WTC11 (cell line): Measurements from ENCODE around the gene PTPRT. TPM values are rescaled to one million over a fixed set of nuclear protein-coding genes. Genes with fewer than 3 reads are reported as not detected.

Experiments used
- ATAC-seq: fragments of 200-7000 bp; cut with Tn5 transposase; 2 replicates; pipeline ENCODE4 v1.10.0; 2021; ENCODE audit warnings: mild to moderate bottlenecking, moderate library complexity
- CTCF ChIA-PET: fragments of 300-600 bp; sonication (Branson Sonifier 250); formaldehyde crosslinking; loops from one replicate; lab custom pipeline; 2021; ENCODE audit warnings: antibody characterized with exemption; lab: Charles Lee
- POLR2A ChIA-PET: fragments of 350-600 bp; sonication (Branson Sonifier 250); formaldehyde crosslinking; loops from one replicate; lab custom pipeline; 2021; ENCODE audit warnings: antibody characterized with exemption; lab: Charles Lee
- DNase-seq: peaks from one replicate; pipeline ENCODE4 v3.0.0; 2021; ENCODE audit warnings: low spot score
- H3K27ac Mint-ChIP-seq: 2 replicates; pipeline ENCODE4 v1.8.0; 2021; ENCODE audit warnings: mixed read lengths
- H3K27me3 Mint-ChIP-seq: 2 replicates; pipeline ENCODE4 v1.8.0; 2021; ENCODE audit warnings: low read depth, mild to moderate bottlenecking, moderate library complexity, mixed read lengths
- H3K36me3 Mint-ChIP-seq: 2 replicates; pipeline ENCODE4 v1.8.0; 2021; ENCODE audit warnings: mixed read lengths
- H3K4me1 Mint-ChIP-seq: 2 replicates; pipeline ENCODE4 v1.8.0; 2022; ENCODE audit warnings: mixed read lengths
- H3K4me3 Mint-ChIP-seq: 2 replicates; pipeline ENCODE4 v1.8.0; 2021; ENCODE audit warnings: mild to moderate bottlenecking, moderate library complexity, mixed read lengths
- H3K9me3 Mint-ChIP-seq: 2 replicates; pipeline ENCODE4 v1.8.0; 2021; ENCODE audit warnings: mixed read lengths
- ELF4 ChIP-seq: sonication (generic); formaldehyde crosslinking; IDR thresholded peaks from 2 replicates; pipeline ENCODE4 v1.8.1; 2022; ENCODE audit warnings: low read depth, mild to moderate bottlenecking, moderate library complexity, missing genetic modification reagents
- EMX1 ChIP-seq: fragments of 250-450 bp; sonication (Bioruptor Pico); IDR thresholded peaks from 2 replicates; pipeline ENCODE4 v1.8.0; 2021; ENCODE audit warnings: mild to moderate bottlenecking
- FOXP1 ChIP-seq: sonication (generic); formaldehyde crosslinking; IDR thresholded peaks from 2 replicates; pipeline ENCODE4 v1.8.0; 2022; ENCODE audit warnings: missing genetic modification reagents, mild to moderate bottlenecking, moderate library complexity, borderline replicate concordance
- GRHL2 ChIP-seq: fragments of 250-450 bp; sonication (Bioruptor Pico); IDR thresholded peaks from 2 replicates; pipeline ENCODE4 v1.8.0; 2022; ENCODE audit warnings: mild to moderate bottlenecking, moderate library complexity; ENCODE audit not compliant: insufficient replicate concordance, severe bottlenecking
- NR3C1 ChIP-seq: sonication (generic); formaldehyde crosslinking; conservative IDR thresholded peaks from 2 replicates; pipeline ENCODE4 v1.8.1; 2023; ENCODE audit warnings: low read depth, mild to moderate bottlenecking, missing genetic modification reagents
- RELA ChIP-seq: sonication (generic); formaldehyde crosslinking; IDR thresholded peaks from 2 replicates; pipeline ENCODE4 v1.8.1; 2022; ENCODE audit warnings: missing genetic modification reagents, mild to moderate bottlenecking, borderline replicate concordance
- RORB ChIP-seq: fragments of 250-450 bp; sonication (Bioruptor Pico); IDR thresholded peaks from 2 replicates; pipeline ENCODE4 v1.9.0; 2021; ENCODE audit warnings: mild to moderate bottlenecking
- TP53 ChIP-seq: sonication (generic); formaldehyde crosslinking; IDR thresholded peaks from 2 replicates; pipeline ENCODE4 v1.8.1; 2023; ENCODE audit warnings: mild to moderate bottlenecking, missing genetic modification reagents
- ZNF121 ChIP-seq: sonication (generic); formaldehyde crosslinking; IDR thresholded peaks from 2 replicates; pipeline ENCODE4 v1.8.0; 2023; ENCODE audit warnings: missing genetic modification reagents
- ZNF232 ChIP-seq: sonication (generic); formaldehyde crosslinking; IDR thresholded peaks from 2 replicates; pipeline ENCODE4 v1.8.0; 2022; ENCODE audit warnings: mild to moderate bottlenecking, missing genetic modification reagents
- ZNF423 ChIP-seq: fragments of 250-450 bp; sonication (Bioruptor Pico); IDR thresholded peaks from 2 replicates; pipeline ENCODE4 v2.1.2; 2022; ENCODE audit warnings: mild to moderate bottlenecking, moderate library complexity
- total RNA-seq: library from RNA; stranded (reverse); gene quantifications from 3 replicates; pipeline ENCODE4 v1.2.3, GENCODE V29; 2021
- TF ChIP-seq, protein P1 (sequence below): sonication (generic); formaldehyde crosslinking; IDR thresholded peaks from 2 replicates; pipeline ENCODE4 v1.8.1; 2023; ENCODE audit warnings: mild to moderate bottlenecking, missing genetic modification reagents, moderate library complexity
- TF ChIP-seq, protein P2 (sequence below): sonication (generic); formaldehyde crosslinking; IDR thresholded peaks from 2 replicates; pipeline ENCODE4 v1.8.0; 2022; ENCODE audit warnings: mild to moderate bottlenecking, missing genetic modification reagents
- TF ChIP-seq, protein P3 (sequence below): sonication (generic); formaldehyde crosslinking; IDR thresholded peaks from 2 replicates; pipeline ENCODE4 v1.8.1; 2022; ENCODE audit warnings: low read depth, missing genetic modification reagents, borderline replicate concordance
- TF ChIP-seq, protein P4 (sequence below): sonication (generic); formaldehyde crosslinking; IDR thresholded peaks from 2 replicates; pipeline ENCODE4 v1.8.0; 2022; ENCODE audit warnings: mild to moderate bottlenecking, missing genetic modification reagents
- TF ChIP-seq, protein P5 (sequence below): fragments of 250-450 bp; sonication (Bioruptor Pico); conservative IDR thresholded peaks from 2 replicates; pipeline ENCODE4 v1.9.0; 2021; ENCODE audit warnings: mild to moderate bottlenecking
- TF ChIP-seq, protein P6 (sequence below): sonication (generic); formaldehyde crosslinking; conservative IDR thresholded peaks from 2 replicates; pipeline ENCODE4 v1.8.1; 2023; ENCODE audit warnings: mild to moderate bottlenecking, low read depth, missing genetic modification reagents, moderate library complexity
- TF ChIP-seq, protein P7 (sequence below): fragments of 250-450 bp; sonication (Bioruptor Pico); IDR thresholded peaks from 2 replicates; pipeline ENCODE4 v2.1.2; 2022; ENCODE audit warnings: mild to moderate bottlenecking, moderate library complexity
- TF ChIP-seq, protein P8 (sequence below): sonication (generic); formaldehyde crosslinking; IDR thresholded peaks from 2 replicates; pipeline ENCODE4 v1.8.1; 2023; ENCODE audit warnings: mild to moderate bottlenecking, moderate library complexity, missing genetic modification reagents
- TF ChIP-seq, protein P9 (sequence below): sonication (generic); formaldehyde crosslinking; IDR thresholded peaks from 2 replicates; pipeline ENCODE4 v1.8.0; 2022; ENCODE audit warnings: mild to moderate bottlenecking, missing genetic modification reagents

PTPRT gene
- total RNA-seq, 1 experiment from 2014 or later: 1.1 TPM

DNA sequence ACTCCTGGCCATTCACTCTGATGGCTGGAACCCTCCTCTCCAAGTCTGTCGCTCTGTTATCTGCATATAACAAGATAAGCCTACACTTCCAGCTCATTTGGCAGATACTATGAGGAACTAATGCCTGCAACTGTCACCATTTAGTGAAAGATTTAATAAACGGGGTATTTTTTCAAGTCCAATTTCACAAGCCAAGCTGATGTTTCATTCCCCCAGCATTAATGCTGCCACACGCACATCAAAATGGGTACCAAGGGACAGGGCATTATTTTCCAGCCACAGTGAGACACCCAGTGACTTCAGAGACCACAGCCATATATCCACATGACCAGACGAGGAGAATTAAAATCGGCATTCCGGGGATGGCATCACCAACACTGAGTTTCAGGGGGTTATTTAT is 175.5 kb downstream of the PTPRT start:
- no peak overlapping the region for H3K4me3 Mint-ChIP-seq
- TF ChIP-seq, protein P1, sequence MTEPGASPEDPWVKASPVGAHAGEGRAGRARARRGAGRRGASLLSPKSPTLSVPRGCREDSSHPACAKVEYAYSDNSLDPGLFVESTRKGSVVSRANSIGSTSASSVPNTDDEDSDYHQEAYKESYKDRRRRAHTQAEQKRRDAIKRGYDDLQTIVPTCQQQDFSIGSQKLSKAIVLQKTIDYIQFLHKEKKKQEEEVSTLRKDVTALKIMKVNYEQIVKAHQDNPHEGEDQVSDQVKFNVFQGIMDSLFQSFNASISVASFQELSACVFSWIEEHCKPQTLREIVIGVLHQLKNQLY: no peak
- TF ChIP-seq ZNF121 (CRISPR knock-in tag) (no peak), TP53 (CRISPR knock-in tag) (no peak), NR3C1 (no peak), FOXP1 (CRISPR knock-in tag) (no peak), GRHL2 (no peak), RORB (CRISPR knock-in tag) (no peak), ELF4 (CRISPR knock-in tag) (no peak), EMX1 (no peak)
- TF ChIP-seq, protein P2, sequence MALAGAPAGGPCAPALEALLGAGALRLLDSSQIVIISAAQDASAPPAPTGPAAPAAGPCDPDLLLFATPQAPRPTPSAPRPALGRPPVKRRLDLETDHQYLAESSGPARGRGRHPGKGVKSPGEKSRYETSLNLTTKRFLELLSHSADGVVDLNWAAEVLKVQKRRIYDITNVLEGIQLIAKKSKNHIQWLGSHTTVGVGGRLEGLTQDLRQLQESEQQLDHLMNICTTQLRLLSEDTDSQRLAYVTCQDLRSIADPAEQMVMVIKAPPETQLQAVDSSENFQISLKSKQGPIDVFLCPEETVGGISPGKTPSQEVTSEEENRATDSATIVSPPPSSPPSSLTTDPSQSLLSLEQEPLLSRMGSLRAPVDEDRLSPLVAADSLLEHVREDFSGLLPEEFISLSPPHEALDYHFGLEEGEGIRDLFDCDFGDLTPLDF (CRISPR knock-in tag): no peak
- TF ChIP-seq, protein P3, sequence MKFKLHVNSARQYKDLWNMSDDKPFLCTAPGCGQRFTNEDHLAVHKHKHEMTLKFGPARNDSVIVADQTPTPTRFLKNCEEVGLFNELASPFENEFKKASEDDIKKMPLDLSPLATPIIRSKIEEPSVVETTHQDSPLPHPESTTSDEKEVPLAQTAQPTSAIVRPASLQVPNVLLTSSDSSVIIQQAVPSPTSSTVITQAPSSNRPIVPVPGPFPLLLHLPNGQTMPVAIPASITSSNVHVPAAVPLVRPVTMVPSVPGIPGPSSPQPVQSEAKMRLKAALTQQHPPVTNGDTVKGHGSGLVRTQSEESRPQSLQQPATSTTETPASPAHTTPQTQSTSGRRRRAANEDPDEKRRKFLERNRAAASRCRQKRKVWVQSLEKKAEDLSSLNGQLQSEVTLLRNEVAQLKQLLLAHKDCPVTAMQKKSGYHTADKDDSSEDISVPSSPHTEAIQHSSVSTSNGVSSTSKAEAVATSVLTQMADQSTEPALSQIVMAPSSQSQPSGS: no peak
- TF ChIP-seq, protein P4, sequence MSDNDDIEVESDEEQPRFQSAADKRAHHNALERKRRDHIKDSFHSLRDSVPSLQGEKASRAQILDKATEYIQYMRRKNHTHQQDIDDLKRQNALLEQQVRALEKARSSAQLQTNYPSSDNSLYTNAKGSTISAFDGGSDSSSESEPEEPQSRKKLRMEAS (CRISPR knock-in tag): no peak
- TF ChIP-seq, protein P5, sequence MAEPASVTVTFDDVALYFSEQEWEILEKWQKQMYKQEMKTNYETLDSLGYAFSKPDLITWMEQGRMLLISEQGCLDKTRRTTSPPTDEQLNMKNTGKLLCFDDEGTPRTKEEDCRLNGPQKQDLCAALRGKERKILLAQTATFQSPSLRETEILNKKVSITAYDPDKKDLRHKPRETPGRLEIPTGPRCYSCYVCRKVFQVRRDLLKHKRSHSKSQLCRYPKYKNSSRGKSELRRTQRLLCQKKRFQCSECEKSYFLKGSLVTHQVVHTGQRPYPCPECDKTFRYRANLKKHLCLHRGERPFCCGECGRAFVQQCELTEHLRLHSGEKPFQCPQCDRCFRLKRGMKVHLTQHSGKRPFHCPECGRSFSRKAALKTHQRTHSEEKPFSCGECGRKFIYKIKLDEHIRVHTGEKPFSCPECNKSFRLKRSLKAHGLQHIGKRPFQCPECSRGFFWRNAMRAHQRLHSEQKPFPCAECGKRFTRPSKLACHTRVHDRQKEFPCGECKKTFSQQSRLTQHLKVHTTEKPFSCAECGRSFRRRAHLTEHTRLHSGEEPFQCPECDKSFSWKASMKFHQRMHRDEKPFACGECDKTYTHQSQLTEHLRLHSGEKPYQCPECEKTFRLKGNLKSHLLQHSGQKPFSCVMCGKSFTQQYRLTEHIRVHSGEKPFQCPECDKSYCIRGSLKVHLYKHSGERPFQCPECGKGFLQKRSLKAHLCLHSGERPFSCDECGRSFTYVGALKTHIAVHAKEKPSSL: no peak
- TF ChIP-seq, protein P6, sequence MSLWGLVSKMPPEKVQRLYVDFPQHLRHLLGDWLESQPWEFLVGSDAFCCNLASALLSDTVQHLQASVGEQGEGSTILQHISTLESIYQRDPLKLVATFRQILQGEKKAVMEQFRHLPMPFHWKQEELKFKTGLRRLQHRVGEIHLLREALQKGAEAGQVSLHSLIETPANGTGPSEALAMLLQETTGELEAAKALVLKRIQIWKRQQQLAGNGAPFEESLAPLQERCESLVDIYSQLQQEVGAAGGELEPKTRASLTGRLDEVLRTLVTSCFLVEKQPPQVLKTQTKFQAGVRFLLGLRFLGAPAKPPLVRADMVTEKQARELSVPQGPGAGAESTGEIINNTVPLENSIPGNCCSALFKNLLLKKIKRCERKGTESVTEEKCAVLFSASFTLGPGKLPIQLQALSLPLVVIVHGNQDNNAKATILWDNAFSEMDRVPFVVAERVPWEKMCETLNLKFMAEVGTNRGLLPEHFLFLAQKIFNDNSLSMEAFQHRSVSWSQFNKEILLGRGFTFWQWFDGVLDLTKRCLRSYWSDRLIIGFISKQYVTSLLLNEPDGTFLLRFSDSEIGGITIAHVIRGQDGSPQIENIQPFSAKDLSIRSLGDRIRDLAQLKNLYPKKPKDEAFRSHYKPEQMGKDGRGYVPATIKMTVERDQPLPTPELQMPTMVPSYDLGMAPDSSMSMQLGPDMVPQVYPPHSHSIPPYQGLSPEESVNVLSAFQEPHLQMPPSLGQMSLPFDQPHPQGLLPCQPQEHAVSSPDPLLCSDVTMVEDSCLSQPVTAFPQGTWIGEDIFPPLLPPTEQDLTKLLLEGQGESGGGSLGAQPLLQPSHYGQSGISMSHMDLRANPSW (CRISPR knock-in tag): no peak
- TF ChIP-seq, protein P7, sequence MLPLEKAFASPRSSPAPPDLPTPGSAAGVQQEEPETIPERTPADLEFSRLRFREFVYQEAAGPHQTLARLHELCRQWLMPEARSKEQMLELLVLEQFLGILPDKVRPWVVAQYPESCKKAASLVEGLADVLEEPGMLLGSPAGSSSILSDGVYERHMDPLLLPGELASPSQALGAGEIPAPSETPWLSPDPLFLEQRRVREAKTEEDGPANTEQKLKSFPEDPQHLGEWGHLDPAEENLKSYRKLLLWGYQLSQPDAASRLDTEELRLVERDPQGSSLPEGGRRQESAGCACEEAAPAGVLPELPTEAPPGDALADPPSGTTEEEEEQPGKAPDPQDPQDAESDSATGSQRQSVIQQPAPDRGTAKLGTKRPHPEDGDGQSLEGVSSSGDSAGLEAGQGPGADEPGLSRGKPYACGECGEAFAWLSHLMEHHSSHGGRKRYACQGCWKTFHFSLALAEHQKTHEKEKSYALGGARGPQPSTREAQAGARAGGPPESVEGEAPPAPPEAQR: no peak
- no peak for DNase-seq
- H3K36me3 Mint-ChIP-seq: no peaks in the 10 kb centered on the region
- H3K4me1 Mint-ChIP-seq: peaks cover 37% of the 10 kb centered on the region
- ChIA-PET CTCF (no interaction called here), POLR2A (no interaction called here)
- peaks cover 15% of the 10 kb centered on the region for H3K9me3 Mint-ChIP-seq
- H3K27me3 Mint-ChIP-seq: no peaks in the 10 kb centered on the region; the same call in 1 of the 2 replicates
- ATAC-seq: no peak
- no peak overlapping the region for H3K27ac Mint-ChIP-seq

DNA sequence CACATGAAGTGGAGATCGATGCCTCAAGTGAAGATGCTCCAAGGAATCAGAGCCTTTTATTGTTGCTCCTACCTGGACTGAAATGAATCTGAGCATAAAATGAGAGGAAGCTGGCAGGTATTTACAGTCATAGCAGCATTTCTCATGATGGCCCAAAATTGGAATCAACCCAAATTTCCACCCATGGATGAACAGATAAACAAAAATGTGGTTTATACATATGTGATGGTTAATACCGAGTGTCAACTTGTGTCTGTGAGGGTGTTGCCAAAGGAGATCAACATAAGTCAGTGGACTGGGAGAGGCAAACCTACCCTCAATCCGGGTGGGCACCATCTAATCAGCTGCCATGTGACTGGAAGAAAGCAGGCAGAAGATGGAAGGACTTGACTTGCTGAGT is 178.2 kb downstream of the PTPRT start:
- ATAC-seq: no peak
- Mint-ChIP-seq H3K27ac (no peak overlapping the region), H3K4me3 (no peak overlapping the region), H3K9me3 (peaks cover 15% of the 10 kb centered on the region), H3K27me3 (no peaks in the 10 kb centered on the region), H3K4me1 (peaks cover 24% of the 10 kb centered on the region), H3K36me3 (no peaks in the 10 kb centered on the region)
- DNase-seq: no peak
- ChIA-PET POLR2A (no interaction called here), CTCF (no interaction called here)
- TF ChIP-seq ZNF232 (CRISPR knock-in tag) (no peak), RELA (CRISPR knock-in tag) (no peak), ZNF423 (no peak)
- TF ChIP-seq, protein P8, sequence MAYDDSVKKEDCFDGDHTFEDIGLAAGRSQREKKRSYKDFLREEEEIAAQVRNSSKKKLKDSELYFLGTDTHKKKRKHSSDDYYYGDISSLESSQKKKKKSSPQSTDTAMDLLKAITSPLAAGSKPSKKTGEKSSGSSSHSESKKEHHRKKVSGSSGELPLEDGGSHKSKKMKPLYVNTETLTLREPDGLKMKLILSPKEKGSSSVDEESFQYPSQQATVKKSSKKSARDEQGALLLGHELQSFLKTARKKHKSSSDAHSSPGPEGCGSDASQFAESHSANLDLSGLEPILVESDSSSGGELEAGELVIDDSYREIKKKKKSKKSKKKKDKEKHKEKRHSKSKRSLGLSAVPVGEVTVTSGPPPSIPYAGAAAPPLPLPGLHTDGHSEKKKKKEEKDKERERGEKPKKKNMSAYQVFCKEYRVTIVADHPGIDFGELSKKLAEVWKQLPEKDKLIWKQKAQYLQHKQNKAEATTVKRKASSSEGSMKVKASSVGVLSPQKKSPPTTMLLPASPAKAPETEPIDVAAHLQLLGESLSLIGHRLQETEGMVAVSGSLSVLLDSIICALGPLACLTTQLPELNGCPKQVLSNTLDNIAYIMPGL (CRISPR knock-in tag): no peak
- TF ChIP-seq, protein P5: no peak
- TF ChIP-seq, protein P9, sequence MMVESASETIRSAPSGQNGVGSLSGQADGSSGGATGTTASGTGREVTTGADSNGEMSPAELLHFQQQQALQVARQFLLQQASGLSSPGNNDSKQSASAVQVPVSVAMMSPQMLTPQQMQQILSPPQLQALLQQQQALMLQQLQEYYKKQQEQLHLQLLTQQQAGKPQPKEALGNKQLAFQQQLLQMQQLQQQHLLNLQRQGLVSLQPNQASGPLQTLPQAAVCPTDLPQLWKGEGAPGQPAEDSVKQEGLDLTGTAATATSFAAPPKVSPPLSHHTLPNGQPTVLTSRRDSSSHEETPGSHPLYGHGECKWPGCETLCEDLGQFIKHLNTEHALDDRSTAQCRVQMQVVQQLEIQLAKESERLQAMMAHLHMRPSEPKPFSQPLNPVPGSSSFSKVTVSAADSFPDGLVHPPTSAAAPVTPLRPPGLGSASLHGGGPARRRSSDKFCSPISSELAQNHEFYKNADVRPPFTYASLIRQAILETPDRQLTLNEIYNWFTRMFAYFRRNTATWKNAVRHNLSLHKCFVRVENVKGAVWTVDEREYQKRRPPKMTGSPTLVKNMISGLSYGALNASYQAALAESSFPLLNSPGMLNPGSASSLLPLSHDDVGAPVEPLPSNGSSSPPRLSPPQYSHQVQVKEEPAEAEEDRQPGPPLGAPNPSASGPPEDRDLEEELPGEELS: no peak
